GM19463 (cell line): Measurements from ENCODE around the gene ACIN1.

Experiments
- ATAC-seq: cut with Tn5 transposase; IDR thresholded peaks from one replicate; pipeline ENCODE4 v1.9.1; 2021; ENCODE audit warnings: mild to moderate bottlenecking, moderate library complexity; ENCODE audit not compliant: unreplicated experiment

The ACIN1 gene

GRCh38 chr14:23105348-23105824, 10.4 kb upstream of the ACIN1 start:
- ATAC-seq = no peak

- no peak for ATAC-seq
These were observed 9.8 kb upstream of the ACIN1 start, which contains the start of gene CIROP for GRCh38 chr14:23104591-23105347. Gene CIROP (minus strand): TSS chr14:23104989. CDS start chr14:23104920, 69 bp downstream.

- no peak for ATAC-seq
These were observed 9.2 kb upstream of the ACIN1 start for GRCh38 chr14:23104070-23104590.

GRCh38 chr14:23103581-23103980, 8.6 kb upstream of the ACIN1 start:
- no peak for ATAC-seq

- no peak for ATAC-seq
These were observed 7.9 kb upstream of the ACIN1 start for GRCh38 chr14:23102801-23103200.

GRCh38 chr14:23101986-23102625, 7.2 kb upstream of the ACIN1 start:
- ATAC-seq = no peak

GRCh38 chr14:23101213-23101970, 6.5 kb upstream of the ACIN1 start:
- no peak for ATAC-seq

- no peak for ATAC-seq
These were observed 4.4 kb upstream of the ACIN1 start for GRCh38 chr14:23099212-23099861.

- no peak for ATAC-seq
These were observed 2.9 kb upstream of the ACIN1 start for GRCh38 chr14:23097786-23098185.

- ATAC-seq = peak; percentile 82
These were observed 516 bp upstream of the ACIN1 start, which contains the start of gene C14orf119 for GRCh38 chr14:23095196-23096108. Gene C14orf119 (plus strand): TSS chr14:23095505. CDS start chr14:23097659, 2,154 bp downstream.

GRCh38 chr14:23093991-23094665, 808 bp downstream of the ACIN1 start:
- ATAC-seq = no peak

GRCh38 chr14:23093526-23093925, 1.4 kb downstream of the ACIN1 start:
- ATAC-seq = no peak

- ATAC-seq = no peak
These were observed 1.8 kb downstream of the ACIN1 start for GRCh38 chr14:23093104-23093503.

GRCh38 chr14:23091294-23092225, 3.4 kb downstream of the ACIN1 start:
- no peak for ATAC-seq

GRCh38 chr14:23090254-23090636, 4.7 kb downstream of the ACIN1 start:
- no peak for ATAC-seq

GRCh38 chr14:23089498-23090253, 5.3 kb downstream of the ACIN1 start:
- ATAC-seq = no peak

- no peak for ATAC-seq
These were observed 8.4 kb downstream of the ACIN1 start for GRCh38 chr14:23086565-23086964.
